ENCODE results near the gene UCN3. TPM values are rescaled to one million over a fixed set of nuclear protein-coding genes. Genes with fewer than 3 reads are reported as not detected.

Gene UCN3
- total and polyA plus RNA-seq, 9 of the 15 experiments (the other 6 are each of a cell fraction or from before 2014, with no cell fraction given), result not detected

GRCh38 chr10:5360318-5360915, 4.3 kb upstream of the UCN3 start:
- peaks cover 0 to 2% of the 10 kb centered on the region in 2 experiments; a peak in 3 of 5 replicates for H3K27me3 ChIP-seq (ENCODE audit: control insufficient read depth in 2 of 2, insufficient read depth in 2 of 2, low read length in 2 of 2)
- CTCF ChIA-PET (ENCODE audit: low intra/inter-chr PET ratio), result interaction anchor here (0.9 kb wide), 1 partner anchor 511 kb away, joined by 3 read pairs; no protein-coding TSS in a partner anchor
- no peaks in the 10 kb centered on the region for H3K9me1 ChIP-seq (ENCODE audit: control insufficient read depth, insufficient read depth, low read length)
- POLR2A ChIA-PET, result interaction anchor here (0.6 to 1.2 kb wide), 3 partner anchors 12 to 309 kb away, joined by 3 to 6 read pairs (median 4); no protein-coding TSS in a partner anchor
- no peak for DNase-seq (ENCODE audit: extremely low read depth in 1 of 4, low spot score in 3 of 4)
- no peak overlapping the region for H3K4me2 ChIP-seq (ENCODE audit: insufficient read depth, low read length)
- intact Hi-C loops (cut with micrococcal nuclease), result no loop called here
- H4K20me1 ChIP-seq (replicated peaks; ENCODE audit: control insufficient read depth, insufficient read depth, low read length), result no peaks in the 10 kb centered on the region
- H3K9me3 ChIP-seq (replicated peaks; ENCODE audit: control insufficient read depth, insufficient read depth, low read depth, low read length), result no peaks in the 10 kb centered on the region
- no peaks in the 10 kb centered on the region for H3K36me3 ChIP-seq (ENCODE audit: control insufficient read depth, insufficient read depth, low read length)
- in situ Hi-C loops (cut with MboI), result no loop called here
- no TSS peak for BruUV-seq (replicated peaks)
- WGBS (ENCODE audit: insufficient coverage, low coverage, missing lambda C conversion rate), result 18% methylated on average over 7 of the region's 7 CpGs
- H2AFZ ChIP-seq (ENCODE audit: low read depth, low read length), result no peak overlapping the region
- peaks cover 0 to 5% of the 10 kb centered on the region in 2 experiments; a peak in 3 of 5 replicates for H3K4me1 ChIP-seq (replicated peaks in 1 of 2; ENCODE audit: control insufficient read depth in 2 of 2, insufficient read depth in 2 of 2, low read length in 2 of 2)
- H3K4me3 ChIP-seq, result no peak overlapping the region
- no peaks in the 10 kb centered on the region for H3K79me2 ChIP-seq (ENCODE audit: control insufficient read depth, insufficient read depth, low read length)
- FAIRE-seq, result no peak
- H3K9ac ChIP-seq (ENCODE audit: insufficient read depth in 1 of 2, low read depth in 2 of 2, low read length in 2 of 2), result no peak overlapping the region
- H3K27ac ChIP-seq (ENCODE audit: extremely low read depth, low read depth, low read length), result no peak overlapping the region
- ATAC-seq, result no peak
- TF ChIP-seq ZNF589 (CRISPR knock-in tag; IDR thresholded peaks at IDR 0.05; ENCODE audit: low read depth) (no peak), PTRF (tag; IDR thresholded peaks at IDR 0.05) (no peak), ELF1 (tag; IDR thresholded peaks at IDR 0.05) (no peak), ZNF239 (CRISPR knock-in tag; IDR thresholded peaks at IDR 0.05) (no peak), RHOXF2B (CRISPR knock-in tag; conservative IDR thresholded peaks at IDR 0.05) (no peak), RBM22 (IDR thresholded peaks at IDR 0.05; ENCODE audit: low read depth, low read length, poor library complexity, severe bottlenecking) (no peak), MYNN (IDR thresholded peaks at IDR 0.05) (no peak), MYNN (CRISPR knock-in tag; IDR thresholded peaks at IDR 0.05) (no peak), CHCHD3 (CRISPR knock-in tag; IDR thresholded peaks at IDR 0.05) (no peak)
- TF ChIP-seq, protein P1, sequence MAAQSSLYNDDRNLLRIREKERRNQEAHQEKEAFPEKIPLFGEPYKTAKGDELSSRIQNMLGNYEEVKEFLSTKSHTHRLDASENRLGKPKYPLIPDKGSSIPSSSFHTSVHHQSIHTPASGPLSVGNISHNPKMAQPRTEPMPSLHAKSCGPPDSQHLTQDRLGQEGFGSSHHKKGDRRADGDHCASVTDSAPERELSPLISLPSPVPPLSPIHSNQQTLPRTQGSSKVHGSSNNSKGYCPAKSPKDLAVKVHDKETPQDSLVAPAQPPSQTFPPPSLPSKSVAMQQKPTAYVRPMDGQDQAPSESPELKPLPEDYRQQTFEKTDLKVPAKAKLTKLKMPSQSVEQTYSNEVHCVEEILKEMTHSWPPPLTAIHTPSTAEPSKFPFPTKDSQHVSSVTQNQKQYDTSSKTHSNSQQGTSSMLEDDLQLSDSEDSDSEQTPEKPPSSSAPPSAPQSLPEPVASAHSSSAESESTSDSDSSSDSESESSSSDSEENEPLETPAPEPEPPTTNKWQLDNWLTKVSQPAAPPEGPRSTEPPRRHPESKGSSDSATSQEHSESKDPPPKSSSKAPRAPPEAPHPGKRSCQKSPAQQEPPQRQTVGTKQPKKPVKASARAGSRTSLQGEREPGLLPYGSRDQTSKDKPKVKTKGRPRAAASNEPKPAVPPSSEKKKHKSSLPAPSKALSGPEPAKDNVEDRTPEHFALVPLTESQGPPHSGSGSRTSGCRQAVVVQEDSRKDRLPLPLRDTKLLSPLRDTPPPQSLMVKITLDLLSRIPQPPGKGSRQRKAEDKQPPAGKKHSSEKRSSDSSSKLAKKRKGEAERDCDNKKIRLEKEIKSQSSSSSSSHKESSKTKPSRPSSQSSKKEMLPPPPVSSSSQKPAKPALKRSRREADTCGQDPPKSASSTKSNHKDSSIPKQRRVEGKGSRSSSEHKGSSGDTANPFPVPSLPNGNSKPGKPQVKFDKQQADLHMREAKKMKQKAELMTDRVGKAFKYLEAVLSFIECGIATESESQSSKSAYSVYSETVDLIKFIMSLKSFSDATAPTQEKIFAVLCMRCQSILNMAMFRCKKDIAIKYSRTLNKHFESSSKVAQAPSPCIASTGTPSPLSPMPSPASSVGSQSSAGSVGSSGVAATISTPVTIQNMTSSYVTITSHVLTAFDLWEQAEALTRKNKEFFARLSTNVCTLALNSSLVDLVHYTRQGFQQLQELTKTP (IDR thresholded peaks at IDR 0.05; ENCODE audit: low read depth in 1 of 2, partially characterized antibody in 2 of 2), result no peak
- TF ChIP-seq, protein P2, sequence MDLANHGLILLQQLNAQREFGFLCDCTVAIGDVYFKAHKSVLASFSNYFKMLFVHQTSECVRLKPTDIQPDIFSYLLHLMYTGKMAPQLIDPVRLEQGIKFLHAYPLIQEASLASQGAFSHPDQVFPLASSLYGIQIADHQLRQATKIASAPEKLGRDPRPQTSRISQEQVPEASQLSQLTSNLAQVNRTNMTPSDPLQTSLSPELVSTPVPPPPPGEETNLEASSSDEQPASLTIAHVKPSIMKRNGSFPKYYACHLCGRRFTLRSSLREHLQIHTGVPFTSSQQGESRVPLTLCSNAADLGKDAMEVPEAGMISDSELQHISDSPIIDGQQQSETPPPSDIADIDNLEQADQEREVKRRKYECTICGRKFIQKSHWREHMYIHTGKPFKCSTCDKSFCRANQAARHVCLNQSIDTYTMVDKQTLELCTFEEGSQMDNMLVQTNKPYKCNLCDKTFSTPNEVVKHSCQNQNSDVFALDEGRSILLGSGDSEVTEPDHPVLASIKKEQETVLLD (IDR thresholded peaks at IDR 0.05), result no peak
- TF ChIP-seq, protein P3, sequence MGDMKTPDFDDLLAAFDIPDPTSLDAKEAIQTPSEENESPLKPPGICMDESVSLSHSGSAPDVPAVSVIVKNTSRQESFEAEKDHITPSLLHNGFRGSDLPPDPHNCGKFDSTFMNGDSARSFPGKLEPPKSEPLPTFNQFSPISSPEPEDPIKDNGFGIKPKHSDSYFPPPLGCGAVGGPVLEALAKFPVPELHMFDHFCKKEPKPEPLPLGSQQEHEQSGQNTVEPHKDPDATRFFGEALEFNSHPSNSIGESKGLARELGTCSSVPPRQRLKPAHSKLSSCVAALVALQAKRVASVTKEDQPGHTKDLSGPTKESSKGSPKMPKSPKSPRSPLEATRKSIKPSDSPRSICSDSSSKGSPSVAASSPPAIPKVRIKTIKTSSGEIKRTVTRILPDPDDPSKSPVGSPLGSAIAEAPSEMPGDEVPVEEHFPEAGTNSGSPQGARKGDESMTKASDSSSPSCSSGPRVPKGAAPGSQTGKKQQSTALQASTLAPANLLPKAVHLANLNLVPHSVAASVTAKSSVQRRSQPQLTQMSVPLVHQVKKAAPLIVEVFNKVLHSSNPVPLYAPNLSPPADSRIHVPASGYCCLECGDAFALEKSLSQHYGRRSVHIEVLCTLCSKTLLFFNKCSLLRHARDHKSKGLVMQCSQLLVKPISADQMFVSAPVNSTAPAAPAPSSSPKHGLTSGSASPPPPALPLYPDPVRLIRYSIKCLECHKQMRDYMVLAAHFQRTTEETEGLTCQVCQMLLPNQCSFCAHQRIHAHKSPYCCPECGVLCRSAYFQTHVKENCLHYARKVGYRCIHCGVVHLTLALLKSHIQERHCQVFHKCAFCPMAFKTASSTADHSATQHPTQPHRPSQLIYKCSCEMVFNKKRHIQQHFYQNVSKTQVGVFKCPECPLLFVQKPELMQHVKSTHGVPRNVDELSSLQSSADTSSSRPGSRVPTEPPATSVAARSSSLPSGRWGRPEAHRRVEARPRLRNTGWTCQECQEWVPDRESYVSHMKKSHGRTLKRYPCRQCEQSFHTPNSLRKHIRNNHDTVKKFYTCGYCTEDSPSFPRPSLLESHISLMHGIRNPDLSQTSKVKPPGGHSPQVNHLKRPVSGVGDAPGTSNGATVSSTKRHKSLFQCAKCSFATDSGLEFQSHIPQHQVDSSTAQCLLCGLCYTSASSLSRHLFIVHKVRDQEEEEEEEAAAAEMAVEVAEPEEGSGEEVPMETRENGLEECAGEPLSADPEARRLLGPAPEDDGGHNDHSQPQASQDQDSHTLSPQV (IDR thresholded peaks at IDR 0.05), result no peak
